H1 (cell line): ENCODE measurements around the gene TRAPPC11. TPM values are rescaled to one million over a fixed set of nuclear protein-coding genes. Genes with fewer than 3 reads are reported as not detected.

Source experiments
- CBX8 ChIP-seq: fragments of 300-800, 300-1000 bp; sonication (generic); IDR thresholded peaks from 2 replicates; pipeline ENCODE4 v1.7.1; 2016; ENCODE audit warnings: low read depth, low read length, borderline replicate concordance
- CEBPB ChIP-seq: IDR thresholded peaks from 2 replicates; pipeline ENCODE4 v1.6.1; 2012; ENCODE audit warnings: low read depth, low read length
- EP300 ChIP-seq, 2 experiments: IDR thresholded peaks; 1 replicate in 1 of 2; 2 replicates in 1 of 2; pipeline ENCODE4 v1.6.1; 2011 to 2012; ENCODE audit warnings: low read depth in 2 of 2, low read length in 2 of 2, mild to moderate bottlenecking in 2 of 2, borderline replicate concordance in 1 of 2, inconsistent platforms in 1 of 2, moderate library complexity in 1 of 2
- GABPA ChIP-seq: IDR thresholded peaks from 2 replicates; pipeline ENCODE4 v1.6.1; 2011; ENCODE audit warnings: mild to moderate bottlenecking, low read length, moderate library complexity, borderline replicate concordance; ENCODE audit not compliant: insufficient read depth
- NANOG ChIP-seq: IDR thresholded peaks from 2 replicates; pipeline ENCODE4 v1.6.1; 2011; ENCODE audit warnings: low read length, low read depth, mild to moderate bottlenecking, inconsistent platforms; ENCODE audit not compliant: insufficient read depth, poor library complexity, severe bottlenecking
- SUZ12 ChIP-seq: fragments of 200-600 bp; sonication (generic); IDR thresholded peaks from 2 replicates; pipeline ENCODE4 v1.6.1; 2012; ENCODE audit warnings: mild to moderate bottlenecking, inconsistent platforms, low read length, moderate library complexity, mixed read lengths
- USF2 ChIP-seq: IDR thresholded peaks from 2 replicates; pipeline ENCODE4 v1.6.1; 2011; ENCODE audit warnings: low read length, improper control_type of control experiment
- polyA plus RNA-seq, 7 experiments: library from polyadenylated mRNA; depleted of rRNA in 3 of 7; stranded (reverse) in 5 of 7; unstranded in 2 of 7; fragments of >200 nt in 5 of 7; fragments of 200-250 nt in 2 of 7; gene quantifications; 1 replicate in 5 of 7; 2 replicates in 1 of 7; 4 replicates in 1 of 7; pipeline versions ENCODE4 v1.2.1 to v1.2.3, GENCODE V29; 2011 to 2013; ENCODE audit warnings: missing spikeins in 2 of 7, mixed read lengths in 2 of 7
- total RNA-seq: library from RNA; stranded (reverse); fragmentation: NEBNext Ultra II Directional; extraction: Animal tissue kit (Norgen Biotek cat#: 25700); gene quantifications from 2 replicates; pipeline ENCODE4 v1.2.1, GENCODE V29; 2021

TRAPPC11 gene
- total and polyA plus RNA-seq, 2 of the 8 experiments (the other 6 are each of a cell fraction or from before 2014, with no cell fraction given), result 19.2 to 25.9 TPM

- TF ChIP-seq EP300 (IDR thresholded peaks at IDR 0.05; ENCODE audit: borderline replicate concordance in 1 of 2, low read depth in 2 of 2, low read length in 2 of 2) (no peak), CEBPB (no peak), GABPA (no peak), CBX8 (no peak), USF2 (no peak), NANOG (no peak), SUZ12 (no peak)
Measured at GRCh38 chr4:183700407-183700806, 41.3 kb downstream of the TRAPPC11 start (continued).
